ENCODE results near the gene BCL2L12.

- TF ChIP-seq RAD21 (IDR thresholded peaks at IDR 0.05) (no peak), SP1 (IDR thresholded peaks at IDR 0.05) (no peak), TAF1 (conservative IDR thresholded peaks at IDR 0.05) (no peak), GABPA (IDR thresholded peaks at IDR 0.05 in 1 of 2, conservative IDR thresholded peaks at IDR 0.05 in 1 of 2) (no peak), EGR1 (IDR thresholded peaks at IDR 0.05; ENCODE audit: low read depth in 2 of 2) (no peak), YY1 (IDR thresholded peaks at IDR 0.05) (no peak), HNF4G (IDR thresholded peaks at IDR 0.05) (no peak), JUND (IDR thresholded peaks at IDR 0.05) (no peak), NR2F2 (IDR thresholded peaks at IDR 0.05) (no peak), RXRA (IDR thresholded peaks at IDR 0.05) (no peak), ATF3 (IDR thresholded peaks at IDR 0.05) (no peak)
- TF ChIP-seq, protein P1, sequence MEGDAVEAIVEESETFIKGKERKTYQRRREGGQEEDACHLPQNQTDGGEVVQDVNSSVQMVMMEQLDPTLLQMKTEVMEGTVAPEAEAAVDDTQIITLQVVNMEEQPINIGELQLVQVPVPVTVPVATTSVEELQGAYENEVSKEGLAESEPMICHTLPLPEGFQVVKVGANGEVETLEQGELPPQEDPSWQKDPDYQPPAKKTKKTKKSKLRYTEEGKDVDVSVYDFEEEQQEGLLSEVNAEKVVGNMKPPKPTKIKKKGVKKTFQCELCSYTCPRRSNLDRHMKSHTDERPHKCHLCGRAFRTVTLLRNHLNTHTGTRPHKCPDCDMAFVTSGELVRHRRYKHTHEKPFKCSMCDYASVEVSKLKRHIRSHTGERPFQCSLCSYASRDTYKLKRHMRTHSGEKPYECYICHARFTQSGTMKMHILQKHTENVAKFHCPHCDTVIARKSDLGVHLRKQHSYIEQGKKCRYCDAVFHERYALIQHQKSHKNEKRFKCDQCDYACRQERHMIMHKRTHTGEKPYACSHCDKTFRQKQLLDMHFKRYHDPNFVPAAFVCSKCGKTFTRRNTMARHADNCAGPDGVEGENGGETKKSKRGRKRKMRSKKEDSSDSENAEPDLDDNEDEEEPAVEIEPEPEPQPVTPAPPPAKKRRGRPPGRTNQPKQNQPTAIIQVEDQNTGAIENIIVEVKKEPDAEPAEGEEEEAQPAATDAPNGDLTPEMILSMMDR (IDR thresholded peaks at IDR 0.05; ENCODE audit: low read depth, low read length, missing input control), result no peak
- TF ChIP-seq, protein P2, sequence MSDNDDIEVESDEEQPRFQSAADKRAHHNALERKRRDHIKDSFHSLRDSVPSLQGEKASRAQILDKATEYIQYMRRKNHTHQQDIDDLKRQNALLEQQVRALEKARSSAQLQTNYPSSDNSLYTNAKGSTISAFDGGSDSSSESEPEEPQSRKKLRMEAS (IDR thresholded peaks at IDR 0.05), result no peak
- TF ChIP-seq, protein P3, sequence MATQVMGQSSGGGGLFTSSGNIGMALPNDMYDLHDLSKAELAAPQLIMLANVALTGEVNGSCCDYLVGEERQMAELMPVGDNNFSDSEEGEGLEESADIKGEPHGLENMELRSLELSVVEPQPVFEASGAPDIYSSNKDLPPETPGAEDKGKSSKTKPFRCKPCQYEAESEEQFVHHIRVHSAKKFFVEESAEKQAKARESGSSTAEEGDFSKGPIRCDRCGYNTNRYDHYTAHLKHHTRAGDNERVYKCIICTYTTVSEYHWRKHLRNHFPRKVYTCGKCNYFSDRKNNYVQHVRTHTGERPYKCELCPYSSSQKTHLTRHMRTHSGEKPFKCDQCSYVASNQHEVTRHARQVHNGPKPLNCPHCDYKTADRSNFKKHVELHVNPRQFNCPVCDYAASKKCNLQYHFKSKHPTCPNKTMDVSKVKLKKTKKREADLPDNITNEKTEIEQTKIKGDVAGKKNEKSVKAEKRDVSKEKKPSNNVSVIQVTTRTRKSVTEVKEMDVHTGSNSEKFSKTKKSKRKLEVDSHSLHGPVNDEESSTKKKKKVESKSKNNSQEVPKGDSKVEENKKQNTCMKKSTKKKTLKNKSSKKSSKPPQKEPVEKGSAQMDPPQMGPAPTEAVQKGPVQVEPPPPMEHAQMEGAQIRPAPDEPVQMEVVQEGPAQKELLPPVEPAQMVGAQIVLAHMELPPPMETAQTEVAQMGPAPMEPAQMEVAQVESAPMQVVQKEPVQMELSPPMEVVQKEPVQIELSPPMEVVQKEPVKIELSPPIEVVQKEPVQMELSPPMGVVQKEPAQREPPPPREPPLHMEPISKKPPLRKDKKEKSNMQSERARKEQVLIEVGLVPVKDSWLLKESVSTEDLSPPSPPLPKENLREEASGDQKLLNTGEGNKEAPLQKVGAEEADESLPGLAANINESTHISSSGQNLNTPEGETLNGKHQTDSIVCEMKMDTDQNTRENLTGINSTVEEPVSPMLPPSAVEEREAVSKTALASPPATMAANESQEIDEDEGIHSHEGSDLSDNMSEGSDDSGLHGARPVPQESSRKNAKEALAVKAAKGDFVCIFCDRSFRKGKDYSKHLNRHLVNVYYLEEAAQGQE (IDR thresholded peaks at IDR 0.05), result no peak
These were observed 9.2 kb upstream of the BCL2L12 start for GRCh38 chr19:49656456-49657109.
